GM19397 (cell line): Measurements from ENCODE around the gene HBA2.
"Not testable (repeated sequence)": the region's sequence is repeated elsewhere in the genome, so short reads cannot be mapped to it uniquely, and the experiment has no call there.

ENCODE experiments used
- ATAC-seq: cut with Tn5 transposase; IDR thresholded peaks from one replicate; pipeline ENCODE4 v1.9.1; 2021; ENCODE audit warnings: mild to moderate bottlenecking, moderate library complexity; ENCODE audit not compliant: unreplicated experiment

Gene HBA2

GRCh38 chr16:154217-155030 is 18.3 kb upstream of the HBA2 start:
- no peak for ATAC-seq

- no peak for ATAC-seq
Observed at GRCh38 chr16:155031-155398, 17.7 kb upstream of the HBA2 start.

GRCh38 chr16:159136-159849 is 13.4 kb upstream of the HBA2 start:
- no peak for ATAC-seq

GRCh38 chr16:160242-160641 is 12.4 kb upstream of the HBA2 start:
- not testable (repeated sequence) for ATAC-seq

- ATAC-seq: no peak
Observed at GRCh38 chr16:160691-161190, 11.9 kb upstream of the HBA2 start.

- no peak for ATAC-seq
Observed at GRCh38 chr16:162271-162991, 10.2 kb upstream of the HBA2 start.

- ATAC-seq: not testable (repeated sequence)
Observed at GRCh38 chr16:163139-163538, 9.5 kb upstream of the HBA2 start.

GRCh38 chr16:163696-164095 is 9.0 kb upstream of the HBA2 start:
- ATAC-seq: not testable (repeated sequence)

- not testable (repeated sequence) for ATAC-seq
Observed at GRCh38 chr16:164134-164823, 8.4 kb upstream of the HBA2 start.

GRCh38 chr16:164827-165538 is 7.7 kb upstream of the HBA2 start:
- ATAC-seq: no peak

GRCh38 chr16:165539-166374 is 6.9 kb upstream of the HBA2 start, which contains the start of gene HBM:
TSS of gene HBM (plus strand) at chr16:165978. CDS start at chr16:165998, 20 bp downstream.
- no peak for ATAC-seq

- no peak for ATAC-seq
Observed at GRCh38 chr16:166375-167121, 6.1 kb upstream of the HBA2 start.

GRCh38 chr16:167122-167690 is 5.5 kb upstream of the HBA2 start:
- no peak for ATAC-seq

GRCh38 chr16:168424-168823 is 4.3 kb upstream of the HBA2 start:
- ATAC-seq: no peak

GRCh38 chr16:169014-169413 is 3.7 kb upstream of the HBA2 start:
- no peak for ATAC-seq

- ATAC-seq: not testable (repeated sequence)
Observed at GRCh38 chr16:170088-170507, 2.6 kb upstream of the HBA2 start.

GRCh38 chr16:170788-171187 is 1.9 kb upstream of the HBA2 start:
- ATAC-seq: no peak

- ATAC-seq: not testable (repeated sequence)
Observed at GRCh38 chr16:173211-173854, 657 bp downstream of the HBA2 start.
